K562 (cell line): ENCODE measurements around the gene ANAPC4. TPM values are rescaled to one million over a fixed set of nuclear protein-coding genes. Genes with fewer than 3 reads are reported as not detected.

ENCODE experiments used
- ATAC-seq: fragments of 200-7000 bp; cut with Tn5 transposase; 3 replicates; pipeline ENCODE4 v1.9.1; 2020; ENCODE audit warnings: moderate library complexity
- BruUV-seq: library from RNA; stranded (reverse); fragments of 400-500 nt; replicated peaks from 2 replicates; lab custom pipeline; 2021; lab: Mats Ljungman, UMichigan
- CTCF ChIA-PET: fragments of 300-600 bp; formaldehyde crosslinking; extraction: SDS; loops from one replicate; lab custom pipeline; 2021; ENCODE audit warnings: low intra/inter-chr PET ratio; lab: Yijun Ruan, JAX
- POLR2A ChIA-PET: fragments of 300-600, 350-650 bp; sonication (Branson Sonifier 250); formaldehyde crosslinking; extraction: SDS; loops from one replicate; lab custom pipeline; 2021; ENCODE audit warnings: antibody characterized with exemption, inconsistent platforms; lab: Yijun Ruan, JAX
- DNase-seq, 4 experiments: peaks; one replicate each; pipeline versions ENCODE4 v3.0.0 to v3.0.0-alpha.2; 2011 to 2018; ENCODE audit warnings: low spot score in 3 of 4, mixed read lengths in 3 of 4; ENCODE audit errors: extremely low read depth in 1 of 4
- FAIRE-seq: peaks from 2 replicates; lab custom pipeline; 2011; peaks lifted over from hg19 to GRCh38; lab: Jason Lieb, UNC
- H2AFZ ChIP-seq: 2 replicates; pipeline ENCODE4 v1.6.0; 2011; ENCODE audit warnings: low read depth, low read length, control low read depth, inconsistent platforms
- H3K27ac ChIP-seq: fragments of 200-600 bp; 3 replicates; pipeline ENCODE4 v1.8.0; 2011; ENCODE audit warnings: low read depth, mild to moderate bottlenecking, control low read depth, inconsistent platforms, low read length, moderate library complexity, mixed read lengths; ENCODE audit errors: extremely low read depth
- H3K27me3 ChIP-seq, 2 experiments: fragments of 300-600 bp in 1 of 2; 2 replicates in 1 of 2; 3 replicates in 1 of 2; pipeline versions ENCODE4 v1.6.0 to v1.8.0; 2011; ENCODE audit warnings: inconsistent platforms in 2 of 2, low read length in 2 of 2, mild to moderate bottlenecking in 1 of 2, mixed read lengths in 1 of 2, moderate library complexity in 1 of 2; ENCODE audit not compliant: control insufficient read depth in 2 of 2, insufficient read depth in 2 of 2
- H3K36me3 ChIP-seq: fragments of 300-600 bp; 3 replicates; pipeline ENCODE4 v1.8.0; 2011; ENCODE audit warnings: mild to moderate bottlenecking, low read length, inconsistent platforms; ENCODE audit not compliant: control insufficient read depth, insufficient read depth
- H3K4me1 ChIP-seq, 2 experiments: fragments of 200-600 bp in 1 of 2; replicated peaks in 1 of 2; 2 replicates in 1 of 2; 3 replicates in 1 of 2; pipeline versions ENCODE4 v1.5.1 to v1.8.0; 2011; ENCODE audit warnings: inconsistent platforms in 2 of 2, low read length in 2 of 2, mild to moderate bottlenecking in 1 of 2, mixed read lengths in 1 of 2, moderate library complexity in 1 of 2; ENCODE audit not compliant: control insufficient read depth in 2 of 2, insufficient read depth in 2 of 2
- H3K4me2 ChIP-seq: 2 replicates; pipeline ENCODE4 v1.6.1; 2011; ENCODE audit warnings: low read length, control low read depth, inconsistent platforms, mixed read lengths; ENCODE audit not compliant: insufficient read depth
- H3K4me3 ChIP-seq: fragments of 200-600 bp; sonication (generic), shearing (Covaris generic); 2 replicates; pipeline ENCODE4 v1.5.1; 2016; ENCODE audit warnings: control low read depth, inconsistent platforms
- H3K79me2 ChIP-seq: fragments of 200-600 bp; 3 replicates; pipeline ENCODE4 v1.8.0; 2011; ENCODE audit warnings: low read length, inconsistent platforms; ENCODE audit not compliant: control insufficient read depth, insufficient read depth
- H3K9ac ChIP-seq, 2 experiments: 2 replicates each; pipeline versions ENCODE4 v1.6.0 to v1.6.1; 2011; ENCODE audit warnings: low read depth in 2 of 2, low read length in 2 of 2, control low read depth in 1 of 2, inconsistent platforms in 1 of 2, mild to moderate bottlenecking in 1 of 2, mixed read lengths in 1 of 2; ENCODE audit not compliant: insufficient read depth in 1 of 2
- H3K9me1 ChIP-seq: one replicate; pipeline ENCODE4 v1.6.0; 2011; ENCODE audit warnings: inconsistent platforms, mild to moderate bottlenecking, low read length, moderate library complexity; ENCODE audit not compliant: control insufficient read depth, insufficient read depth
- H3K9me3 ChIP-seq: replicated peaks from 2 replicates; pipeline ENCODE4 v1.5.1; 2011; ENCODE audit warnings: low read depth, low read length, inconsistent platforms; ENCODE audit not compliant: control insufficient read depth, insufficient read depth
- H4K20me1 ChIP-seq: replicated peaks from 2 replicates; pipeline ENCODE4 v1.6.1; 2011; ENCODE audit warnings: low read length, inconsistent platforms, mixed read lengths; ENCODE audit not compliant: control insufficient read depth, insufficient read depth
- DIDO1 ChIP-seq: fragments of 450-650 bp; IDR thresholded peaks from 2 replicates; pipeline ENCODE4 v1.6.1; 2016; ENCODE audit warnings: low read depth, missing biosample characterization, missing genetic modification characterization
- EHMT2 ChIP-seq: fragments of 450-650 bp; IDR thresholded peaks from 2 replicates; pipeline ENCODE4 v1.6.1; 2018; ENCODE audit warnings: antibody characterized with exemption
- NFIC ChIP-seq: fragments of 450-650 bp; IDR thresholded peaks from 2 replicates; pipeline ENCODE4 v1.6.1; 2017; ENCODE audit warnings: mild to moderate bottlenecking, inconsistent platforms
- RAD51 ChIP-seq: fragments of 450-650 bp; IDR thresholded peaks from 2 replicates; pipeline ENCODE4 v1.7.1; 2016; ENCODE audit warnings: low read depth, mild to moderate bottlenecking, borderline replicate concordance
- SIRT6 ChIP-seq: IDR thresholded peaks from one replicate; pipeline ENCODE4 v1.6.1; 2012; ENCODE audit warnings: low read depth, mild to moderate bottlenecking, control low read depth, inconsistent platforms, low read length, moderate library complexity
- USF1 ChIP-seq: sonication (generic); formaldehyde crosslinking; IDR thresholded peaks from 2 replicates; pipeline ENCODE4 v1.9.0; 2022; ENCODE audit warnings: mild to moderate bottlenecking, missing genetic modification reagents
- USF2 ChIP-seq: sonication (generic); formaldehyde crosslinking; IDR thresholded peaks from 2 replicates; pipeline ENCODE4 v1.5.0; 2020; ENCODE audit warnings: missing genetic modification reagents
- ZBTB49 ChIP-seq: sonication (generic); formaldehyde crosslinking; IDR thresholded peaks from 2 replicates; pipeline ENCODE4 v1.8.0; 2022; ENCODE audit warnings: missing genetic modification reagents, mild to moderate bottlenecking, borderline replicate concordance
- ZNF232 ChIP-seq: sonication (generic); formaldehyde crosslinking; IDR thresholded peaks from 2 replicates; pipeline ENCODE4 v1.8.0; 2022; ENCODE audit warnings: mild to moderate bottlenecking, missing genetic modification reagents
- ZNF384 ChIP-seq: IDR thresholded peaks from 2 replicates; pipeline ENCODE4 v1.6.1; 2012; ENCODE audit warnings: low read depth, low read length, improper control_type of control experiment
- WGBS: fragments of 100-300 bp; shearing (Covaris generic); methylation state at CpG from one replicate; pipeline ENCODE4 v1.1.6; 2016; ENCODE audit warnings: low coverage, mixed read lengths; ENCODE audit not compliant: insufficient coverage; ENCODE audit errors: missing lambda C conversion rate; 5-methylcytosine and 5-hydroxymethylcytosine counted together
- in situ Hi-C: fragments of 300-500 bp; cut with MboI; formaldehyde crosslinking; loops from 4 replicates; pipeline ENCODE4 v1.15.0; 2018; ENCODE audit warnings: inconsistent platforms, mixed read lengths
- intact Hi-C: fragments of 100-400 bp; cut with micrococcal nuclease; formaldehyde crosslinking; loops from 2 replicates; pipeline ENCODE4 v1.14.2; 2022
- polyA plus RNA-seq, 8 experiments: library from polyadenylated mRNA; depleted of rRNA in 4 of 8; stranded (reverse) in 5 of 8; unstranded in 3 of 8; fragments of >200 nt; fragmentation: Nextera tagmentation in 2 of 8; fragmentation: Illumina TruSeq in 1 of 8; extraction: Ambion mirVana in 2 of 8; extraction: Trizol in 1 of 8; gene quantifications; 2 replicates each; pipeline versions ENCODE4 v1.2.1 to v1.2.3, GENCODE V29; 2011 to 2014; ENCODE audit warnings: inconsistent platforms in 1 of 8, missing spikeins in 1 of 8
- total RNA-seq, 7 experiments: library from RNA; depleted of rRNA in 6 of 7; stranded (reverse); fragments of >200 nt in 6 of 7; fragmentation: Illumina TruSeq in 2 of 7; extraction: Trizol in 2 of 7; gene quantifications; 2 replicates each; pipeline versions ENCODE4 v1.2.1 to v1.2.3, GENCODE V29; 2011 to 2021; ENCODE audit warnings: low replicate concordance in 1 of 7

ANAPC4 gene
- total and polyA plus RNA-seq, 9 of the 15 experiments (the other 6 are each of a cell fraction or from before 2014, with no cell fraction given) = 23.9 to 47.0 (median 31.9) TPM

GRCh38 chr4:25457053-25457715, 80.1 kb downstream of the ANAPC4 start:
- no peaks in the 10 kb centered on the region for H3K4me1 ChIP-seq
- WGBS = 0% methylated on average over 3 of the region's 3 CpGs
- no peaks in the 10 kb centered on the region for H4K20me1 ChIP-seq
- in situ Hi-C loops = no loop called here
- FAIRE-seq = no peak
- no peak overlapping the region for H3K27ac ChIP-seq
- TF ChIP-seq DIDO1 = no peak
- TF ChIP-seq, all 486 proteins: peak for 0
- Histone ChIP-seq H3K36me3 (no peaks in the 10 kb centered on the region), H3K9me1 (no peaks in the 10 kb centered on the region), H3K27me3 (no peaks in the 10 kb centered on the region; a peak in 2 of 5 replicates), H3K9ac (no peak overlapping the region), H3K4me2 (no peak overlapping the region), H3K79me2 (no peaks in the 10 kb centered on the region), H3K9me3 (no peaks in the 10 kb centered on the region), H2AFZ (no peak overlapping the region), H3K4me3 (no peak overlapping the region)
- DNase-seq (no peak), ATAC-seq (no peak)
- ChIA-PET CTCF (no interaction called here), POLR2A (no interaction called here)
- BruUV-seq = no TSS peak
- intact Hi-C loops = no loop called here

GRCh38 chr4:25466966-25467697, 90.1 kb downstream of the ANAPC4 start:
- Histone ChIP-seq H3K27me3 (peaks cover 6 to 35% of the 10 kb centered on the region in 2 experiments; a peak in 4 of 5 replicates), H3K27ac (no peak overlapping the region), H3K4me1 (no peaks in the 10 kb centered on the region), H4K20me1 (no peaks in the 10 kb centered on the region), H3K4me2 (no peak overlapping the region), H2AFZ (0 out of 2 replicates have a peak overlapping the region, but pooled peaks have one; percentile 12), H3K79me2 (no peaks in the 10 kb centered on the region), H3K9me3 (no peaks in the 10 kb centered on the region), H3K9me1 (no peaks in the 10 kb centered on the region), H3K9ac (no peak overlapping the region), H3K4me3 (no peak overlapping the region), H3K36me3 (no peaks in the 10 kb centered on the region)
- 2% methylated on average over 11 of the region's 11 CpGs for WGBS
- FAIRE-seq (no peak), ATAC-seq (peak; percentile 51; the same call in 1 of the 3 replicates), DNase-seq (no peak)
- CTCF ChIA-PET = no interaction called here
- TF ChIP-seq USF2 (CRISPR knock-in tag) (peak; percentile 50), USF1 (CRISPR knock-in tag) (0 out of 2 replicates have a peak, but pooled peaks have one; percentile 37), RAD51 (peak; percentile 41; the same call in 1 of the 2 replicates), EHMT2 (peak; percentile 20; the same call in 1 of the 2 replicates), ZNF232 (CRISPR knock-in tag) (no peak), ZNF384 (no peak), SIRT6 (no peak), NFIC (no peak), ZBTB49 (no peak)
- no TSS peak for BruUV-seq
- in situ Hi-C loops (no loop called here), intact Hi-C loops (no loop called here)
- POLR2A ChIA-PET = no interaction called here
